Activated CD4-positive, alpha-beta T cell treated with anti-CD3 and anti-CD28 coated beads for 1 hour (primary cell): Measurements from ENCODE around the gene MTREX.
"Not testable (repeated sequence)": the region's sequence is repeated elsewhere in the genome, so short reads cannot be mapped to it uniquely, and the experiment has no call there.

Experiments
- DNase-seq: peaks from one replicate; pipeline ENCODE4 v3.0.0-alpha.2; 2020

MTREX gene

DNA sequence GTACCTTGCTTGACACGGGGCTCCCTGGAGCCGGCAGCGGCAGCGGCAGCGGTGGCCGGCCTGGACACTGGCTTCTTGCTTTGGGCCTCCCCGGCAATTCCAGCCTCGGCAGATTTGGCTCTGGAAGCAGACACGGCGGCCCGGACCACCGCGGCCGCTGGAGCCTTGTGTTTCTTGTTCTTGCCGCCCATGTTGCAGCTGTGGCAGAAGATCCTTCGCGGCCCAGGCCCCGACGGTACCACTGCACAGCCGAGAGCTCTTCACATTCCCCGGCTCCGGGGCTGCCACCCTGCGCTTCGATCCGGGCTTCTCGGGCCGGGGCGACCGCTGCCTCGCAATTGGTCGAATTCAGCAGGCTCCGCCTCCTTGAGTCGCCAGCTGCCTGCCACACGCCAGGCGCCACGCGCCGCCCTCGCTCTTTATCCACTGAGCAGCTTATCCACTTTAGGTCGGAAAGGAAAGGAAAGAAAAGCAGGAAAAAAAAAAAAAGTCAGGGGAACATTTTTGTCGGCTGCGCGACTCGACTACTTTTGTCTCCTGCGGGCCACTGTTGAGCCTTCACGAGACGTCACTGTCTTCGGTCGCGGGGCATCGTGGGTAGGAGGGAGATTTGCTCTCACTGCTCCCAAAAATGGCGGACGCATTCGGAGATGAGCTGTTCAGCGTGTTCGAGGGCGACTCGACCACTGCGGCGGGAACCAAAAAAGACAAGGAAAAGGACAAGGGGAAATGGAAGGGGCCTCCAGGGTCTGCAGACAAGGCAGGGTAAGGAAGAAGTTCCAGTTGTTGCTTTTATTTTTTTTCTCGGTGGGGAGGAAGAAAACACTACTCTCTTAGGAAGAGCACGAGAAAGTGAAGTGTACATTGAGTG lies at the start of gene MTREX, which contains the start of gene DHX29:
MTREX (plus strand) TSS at position 607 of the 871 bp plus-strand sequence; CDS start at position 632, 25 bp downstream.
DHX29 (minus strand) TSS at position 312 of the 871 bp plus-strand sequence; CDS start at position 191, 121 bp downstream.
- peak; percentile 78 for DNase-seq

DNA sequence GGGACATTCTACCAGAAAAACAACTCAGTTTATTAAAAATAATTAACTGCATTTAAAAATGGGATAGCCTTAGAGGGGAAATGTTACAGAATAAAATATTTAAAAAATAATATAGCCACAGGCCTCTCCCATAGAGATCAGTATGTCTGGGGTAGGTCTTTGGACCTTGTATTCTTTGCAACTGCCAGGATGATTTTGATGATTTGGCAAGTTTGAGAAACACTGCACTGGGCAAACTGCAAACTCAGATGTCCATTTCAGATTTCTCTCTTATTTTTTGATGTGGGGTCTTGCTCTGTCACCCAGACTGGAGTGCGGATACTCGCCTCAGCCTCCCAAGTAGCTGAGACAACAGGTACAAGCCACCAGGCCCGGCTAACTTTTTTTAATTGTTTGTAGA lies 49.5 kb upstream of the MTREX start:
- no peak for DNase-seq

DNA sequence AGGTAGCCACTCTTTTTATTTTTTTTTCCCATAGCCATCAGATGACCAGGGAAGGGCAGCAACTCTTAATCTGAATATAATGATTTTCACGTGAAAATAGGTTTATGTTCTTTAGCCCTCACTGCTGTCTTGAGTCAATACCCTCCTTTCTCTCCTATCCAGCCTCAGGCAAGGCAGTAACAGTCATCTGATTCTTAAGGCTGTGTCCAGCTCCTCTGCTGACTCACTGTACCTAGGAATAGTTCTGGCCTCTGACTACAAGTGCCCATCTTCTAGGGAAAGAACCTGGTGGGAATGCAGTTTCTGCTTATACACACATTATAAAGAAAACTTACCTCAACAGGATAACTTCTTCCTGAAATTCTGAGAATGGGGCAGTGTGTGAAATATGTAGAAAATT lies 31.0 kb upstream of the MTREX start:
- no peak for DNase-seq

DNA sequence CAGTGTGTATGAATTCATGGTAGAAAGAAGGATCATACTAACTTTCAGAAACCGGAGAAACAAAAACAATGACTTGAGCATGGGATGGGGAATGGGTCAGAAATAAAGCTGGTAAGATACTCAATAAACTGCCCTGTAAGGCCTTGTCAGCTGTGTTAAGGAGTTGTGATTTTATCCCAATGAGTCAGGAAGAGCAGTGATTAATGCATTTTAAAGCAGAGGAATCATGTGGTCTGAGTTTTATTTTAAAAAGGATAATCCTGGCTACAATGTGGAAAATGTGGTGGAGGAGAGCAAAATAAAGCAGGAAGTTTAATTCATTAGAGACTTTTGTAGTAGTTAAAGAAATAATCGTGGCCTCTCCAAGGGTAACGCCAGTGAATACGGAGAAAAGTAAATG lies 29.0 kb upstream of the MTREX start:
- DNase-seq, result no peak

DNA sequence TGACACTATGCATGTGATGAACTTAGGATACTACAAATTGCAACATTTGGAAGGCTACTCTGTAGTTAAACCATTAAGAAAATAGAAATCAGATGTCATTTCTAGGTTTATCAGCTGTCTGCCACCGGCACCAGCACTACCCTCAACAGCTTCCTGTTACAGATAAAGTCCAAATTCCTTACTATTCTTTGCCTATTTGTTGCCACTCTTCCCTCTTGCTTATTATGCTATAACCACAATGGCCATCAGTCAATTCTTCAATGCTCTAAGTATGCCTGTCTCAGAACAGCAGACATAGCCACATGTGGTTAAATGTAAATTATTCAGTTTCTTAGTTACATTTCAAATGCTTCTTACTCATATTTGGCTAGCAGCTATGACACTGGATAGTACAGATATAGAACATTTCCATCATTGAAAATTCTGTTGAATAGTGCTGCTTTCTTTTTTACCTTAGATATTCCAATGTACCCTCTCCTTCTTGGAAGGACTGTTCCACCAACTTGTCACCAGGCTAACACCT lies 21.3 kb upstream of the MTREX start:
- DNase-seq, result no peak

DNA sequence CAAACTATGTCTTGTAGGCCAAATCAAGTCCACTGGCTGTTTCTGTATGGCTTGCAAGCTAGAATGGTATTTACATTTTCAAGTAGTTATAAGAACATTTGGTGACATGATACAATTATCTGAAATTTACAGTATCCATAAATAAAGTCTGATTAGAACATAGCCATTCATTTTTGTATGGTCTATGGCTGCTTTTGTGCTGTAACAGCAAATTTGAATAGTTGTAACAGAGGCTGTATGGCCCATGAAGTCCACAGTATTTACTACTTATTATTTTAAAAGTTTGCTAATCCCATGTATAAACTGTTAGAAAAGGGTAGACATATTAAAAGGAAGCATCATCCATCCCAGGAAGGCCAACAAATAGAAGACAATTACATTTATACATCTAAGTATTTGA lies 18.0 kb upstream of the MTREX start:
- DNase-seq, result no peak

DNA sequence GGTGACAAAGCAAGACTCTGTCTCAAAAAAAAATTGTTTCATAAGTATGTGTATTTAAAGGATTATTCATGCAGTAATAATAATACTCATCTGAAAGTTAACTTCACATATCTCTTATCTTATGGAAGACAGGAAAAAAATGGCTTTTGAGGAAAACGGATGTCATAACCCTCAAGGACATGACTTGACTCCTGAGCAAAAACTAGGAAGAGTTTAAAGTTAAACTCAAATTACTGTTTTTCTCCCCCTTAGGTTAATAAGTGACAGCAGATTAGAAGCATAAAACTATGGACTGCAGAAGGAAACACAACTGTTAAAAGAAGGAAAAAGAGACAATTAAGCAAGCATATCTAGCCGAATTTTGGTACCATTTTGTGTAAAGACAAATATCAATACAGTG lies 16.8 kb upstream of the MTREX start:
- DNase-seq, result no peak

DNA sequence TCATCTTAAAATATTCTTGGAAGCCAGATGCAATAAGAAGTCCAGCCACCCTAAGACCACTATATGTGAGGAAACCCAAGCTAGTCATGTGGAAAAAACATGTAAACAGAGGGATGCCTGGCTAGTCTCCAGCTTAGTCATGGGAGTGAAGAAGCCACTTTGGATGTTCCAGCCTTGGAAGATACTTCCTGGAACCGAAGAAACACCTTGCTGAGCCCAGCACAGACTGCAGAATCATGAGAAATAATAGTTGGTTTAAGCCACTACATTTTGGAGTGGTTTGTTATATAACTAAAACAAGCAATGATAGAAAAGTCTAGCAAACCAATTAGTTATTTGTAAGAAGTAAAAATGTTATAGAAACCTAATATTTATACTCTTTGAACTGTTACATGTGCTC lies 12.9 kb upstream of the MTREX start:
- no peak for DNase-seq

DNA sequence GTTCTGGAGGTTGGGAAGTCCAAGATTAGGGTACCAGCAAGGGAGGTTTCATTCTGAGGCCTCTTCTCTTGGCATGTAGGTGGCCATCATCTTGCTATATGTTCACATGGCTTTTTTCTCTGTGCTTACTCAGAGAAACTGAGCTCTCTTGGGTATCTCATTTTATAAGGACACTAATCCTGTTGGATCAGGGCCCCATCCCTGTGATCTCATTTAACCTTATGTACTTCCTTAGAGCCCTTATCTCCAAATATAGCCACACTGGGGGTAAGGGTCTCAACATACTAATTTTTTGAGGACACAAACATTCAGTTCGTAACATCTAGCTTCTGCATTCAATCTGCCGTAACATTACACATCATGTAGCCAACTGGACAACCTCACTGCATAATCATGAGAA lies 6.9 kb upstream of the MTREX start:
- DNase-seq, result no peak

DNA sequence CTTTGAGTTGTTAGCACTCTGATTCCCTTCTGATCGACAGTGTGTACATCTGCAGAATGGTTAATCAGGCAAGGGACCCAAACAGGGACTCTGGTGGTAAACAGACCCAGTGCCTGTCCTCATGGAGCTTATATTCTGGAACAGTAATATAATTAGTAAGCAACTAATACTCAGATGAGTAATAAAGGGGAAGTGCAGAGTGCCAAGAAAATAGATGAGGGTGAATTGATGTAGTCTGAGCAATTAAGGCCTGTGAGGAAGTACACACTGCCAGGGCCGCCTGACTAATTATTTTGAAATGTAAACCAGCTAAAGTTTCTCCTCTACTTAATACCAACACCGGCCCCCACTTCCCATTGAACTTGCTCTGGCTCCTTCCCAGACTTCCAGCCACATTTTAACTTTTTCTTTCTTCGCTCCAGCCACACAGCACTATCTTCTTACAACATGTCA lies 4.5 kb upstream of the MTREX start:
- DNase-seq, result no peak

DNA sequence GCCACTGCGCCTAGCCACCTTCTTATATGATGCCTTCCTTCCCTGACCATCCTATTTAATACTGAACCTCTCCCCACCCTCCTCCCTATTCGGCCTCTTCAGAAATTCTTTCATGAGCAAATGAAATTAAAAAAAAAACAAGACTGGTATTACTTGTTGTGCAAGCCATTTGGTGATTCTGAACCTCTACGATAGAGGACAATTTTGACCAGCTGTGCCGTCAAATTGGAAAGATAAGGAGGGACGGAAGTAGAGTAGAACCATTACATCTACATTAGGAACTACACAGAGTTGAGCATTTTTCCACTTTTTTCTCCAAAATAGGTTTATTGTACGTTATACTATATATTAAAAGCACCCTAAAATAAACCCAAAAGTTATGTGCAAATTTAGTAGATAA lies 3.2 kb upstream of the MTREX start:
- no peak for DNase-seq

DNA sequence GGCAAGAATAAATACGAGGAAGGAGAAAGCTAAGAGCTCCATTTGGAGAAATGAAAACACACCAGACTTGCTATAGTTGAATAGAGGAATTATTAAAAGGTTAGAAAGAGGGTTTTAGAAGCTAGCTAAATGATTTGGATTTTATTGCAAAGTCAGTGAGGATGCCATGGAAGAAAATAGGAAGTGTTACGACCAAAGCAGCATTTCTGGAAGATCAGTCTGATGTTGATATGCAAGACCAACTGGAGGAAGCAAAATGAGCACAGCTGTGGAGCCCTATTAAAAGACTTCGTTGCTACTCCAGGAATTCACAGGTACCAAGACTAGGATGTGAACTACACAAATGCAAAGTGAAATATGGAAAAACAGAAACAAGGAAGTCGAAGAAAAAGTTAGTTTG lies 2.4 kb upstream of the MTREX start:
- DNase-seq, result no peak

DNA sequence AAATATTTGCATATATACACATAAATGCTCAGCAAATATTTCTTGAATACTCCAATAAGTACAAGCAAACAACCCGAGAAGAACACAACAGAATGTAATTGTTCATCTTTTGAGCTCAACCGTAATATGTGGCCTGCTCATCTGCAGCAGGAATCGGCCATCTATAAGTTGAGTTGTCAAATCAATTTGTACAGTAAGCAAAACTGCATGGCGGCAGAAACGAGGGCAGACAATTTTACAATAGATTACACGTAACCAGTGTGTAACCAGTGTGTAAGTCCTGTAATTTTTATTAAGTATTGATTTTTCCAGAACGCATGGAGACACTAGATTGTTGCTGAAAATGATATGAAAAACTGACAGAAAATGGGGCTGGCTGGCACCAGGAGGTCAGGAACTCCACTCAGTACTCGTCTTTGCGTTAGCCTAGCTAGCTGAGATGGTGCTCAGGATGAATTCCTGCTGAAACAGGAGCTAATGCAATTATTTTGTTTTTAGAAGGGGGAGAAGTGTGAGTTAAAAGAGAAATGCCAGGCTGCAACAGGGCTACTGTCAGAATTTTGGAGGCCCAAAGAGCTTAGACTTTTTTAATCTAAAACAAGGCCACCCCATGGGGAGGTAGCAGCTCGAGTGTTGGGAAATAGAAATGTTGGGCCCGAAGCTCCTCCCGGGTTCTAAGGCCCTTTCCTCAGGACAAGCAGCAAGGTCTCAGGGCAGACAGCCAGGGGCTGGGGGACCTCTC lies 977 bp upstream of the MTREX start:
- no peak for DNase-seq

DNA sequence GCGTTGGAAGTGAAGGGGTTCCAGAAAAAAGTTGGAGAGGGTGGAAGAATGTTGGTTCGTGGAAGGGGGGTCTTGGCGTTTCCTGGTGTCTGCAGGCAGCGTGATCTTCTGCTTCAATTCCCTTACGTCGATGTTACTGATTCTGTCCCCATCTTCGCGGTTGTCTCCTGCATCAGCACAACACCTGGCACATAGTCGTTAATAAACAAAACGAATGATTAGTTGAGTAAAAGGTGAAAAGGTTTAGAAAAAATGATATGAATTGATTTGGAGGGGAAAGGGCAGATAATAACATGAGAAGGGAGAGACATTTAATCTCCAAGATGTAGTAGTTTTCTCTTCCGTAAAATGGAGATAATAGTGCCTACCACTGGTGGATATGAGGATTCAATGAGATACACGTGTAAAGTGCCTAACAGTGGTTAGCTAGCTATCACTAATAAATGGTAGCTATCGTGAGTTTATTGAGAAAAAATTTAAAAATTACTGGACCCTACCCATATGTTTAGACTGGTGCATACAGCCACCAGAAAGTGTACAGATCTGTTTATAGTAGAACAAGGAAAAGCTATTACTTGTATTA lies 556 bp downstream of the MTREX start:
- no peak for DNase-seq

DNA sequence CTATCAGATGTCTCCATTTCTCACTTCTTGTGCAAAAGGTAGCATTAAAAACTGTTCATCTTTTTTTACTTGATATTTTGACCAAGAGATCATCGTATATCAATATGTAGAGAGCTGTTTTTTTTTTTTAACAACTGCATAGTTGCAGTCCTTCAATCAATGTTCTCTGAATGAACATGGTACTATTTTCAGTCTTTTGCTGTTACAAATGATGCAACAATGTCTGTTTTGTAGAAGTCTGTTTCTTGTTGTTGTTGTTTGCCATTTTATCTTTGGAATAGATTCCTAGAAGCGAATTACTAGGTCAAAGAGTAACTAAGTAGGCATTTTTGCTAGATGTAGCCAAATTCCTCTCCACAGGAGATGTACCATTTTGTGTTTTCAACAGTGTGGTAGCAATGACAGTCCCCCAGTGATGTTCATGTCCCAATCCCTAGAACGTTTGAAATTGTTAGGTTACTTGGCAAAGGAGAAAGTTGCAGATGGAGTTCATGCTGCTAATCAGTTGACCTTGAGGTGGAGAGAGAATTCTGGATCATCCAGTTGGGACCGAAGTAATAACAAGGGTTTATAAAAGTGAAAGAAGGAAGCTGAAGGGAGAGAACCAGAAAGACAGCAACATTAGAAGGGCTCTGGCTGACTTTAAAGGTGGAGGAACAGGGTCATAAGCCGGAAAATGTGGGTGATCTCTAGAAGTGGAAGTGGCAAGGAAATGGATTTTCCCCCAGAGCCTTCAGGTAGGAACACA lies 6.3 kb downstream of the MTREX start:
- DNase-seq, result no peak

DNA sequence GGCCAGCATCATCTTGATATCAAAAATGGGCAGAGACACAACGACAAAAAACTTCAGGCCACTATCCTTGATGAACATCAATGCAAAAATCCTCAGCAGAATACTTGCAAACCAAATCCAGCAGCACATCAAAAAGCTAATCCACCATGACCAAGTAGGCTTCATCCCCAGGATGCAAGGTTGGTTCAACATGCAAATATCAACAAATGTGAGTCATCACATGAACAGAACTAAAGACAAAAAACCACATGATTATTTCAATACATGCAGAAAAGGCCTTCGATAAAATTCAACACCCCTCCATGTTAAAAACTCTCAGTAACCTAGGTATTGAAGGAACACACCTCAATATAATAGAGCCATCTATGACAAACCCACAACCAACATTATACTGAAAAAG lies 8.5 kb downstream of the MTREX start:
- no peak for DNase-seq

DNA sequence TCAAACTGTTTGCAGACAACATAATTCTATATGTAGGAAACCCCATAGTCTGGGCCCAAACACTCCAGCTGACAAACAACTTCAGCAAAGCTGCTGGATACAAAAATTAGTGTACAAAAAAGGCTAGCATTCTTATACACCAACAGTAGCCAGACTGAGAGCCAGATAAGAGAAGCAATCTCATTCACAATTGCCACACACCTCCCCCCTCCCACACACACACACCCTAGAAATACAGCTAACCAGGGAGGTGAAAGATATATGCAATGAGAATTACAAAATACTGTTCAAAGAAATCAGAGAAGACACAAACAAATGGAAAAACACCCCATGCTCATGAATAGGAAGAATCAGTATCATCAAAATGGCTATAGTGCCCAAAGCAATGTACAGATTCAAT lies 9.0 kb downstream of the MTREX start:
- no peak for DNase-seq

DNA sequence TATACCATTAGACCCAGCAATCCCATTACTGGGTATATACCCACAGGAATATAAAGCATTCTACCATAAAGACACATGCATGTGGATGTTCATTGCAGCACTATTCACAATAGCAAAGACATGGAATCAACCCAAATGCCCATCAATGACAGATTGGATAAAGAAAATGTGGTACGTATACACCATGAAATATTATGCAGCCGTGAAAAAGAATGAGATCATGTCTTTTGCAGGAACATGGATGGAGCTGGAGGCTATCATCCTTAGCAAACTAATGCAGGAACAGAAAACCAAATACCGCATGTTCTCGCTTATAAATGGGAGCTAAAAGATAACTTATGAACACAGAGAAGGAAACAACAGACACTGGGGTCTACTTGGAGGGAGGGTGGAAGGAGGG lies 10.4 kb downstream of the MTREX start:
- not testable (repeated sequence) for DNase-seq

DNA sequence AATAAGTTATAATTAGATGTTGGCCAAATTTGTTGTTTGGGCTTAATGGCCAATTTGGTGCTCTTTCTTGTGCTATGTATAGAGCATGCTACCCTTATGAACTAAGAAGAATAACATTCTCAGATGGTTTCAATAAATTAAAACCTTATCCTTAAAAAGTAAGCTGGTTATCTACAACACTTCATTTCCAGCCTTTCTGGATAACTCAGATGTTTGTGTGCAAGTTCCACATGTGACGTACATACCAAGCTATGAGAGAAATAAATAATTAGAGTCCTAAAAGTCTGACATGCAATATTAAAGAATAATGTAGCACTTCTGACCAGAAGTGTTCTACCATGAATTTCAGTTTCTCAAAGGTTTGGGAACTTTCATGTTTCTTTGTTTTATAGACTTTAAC lies 11.7 kb downstream of the MTREX start:
- DNase-seq, result no peak

DNA sequence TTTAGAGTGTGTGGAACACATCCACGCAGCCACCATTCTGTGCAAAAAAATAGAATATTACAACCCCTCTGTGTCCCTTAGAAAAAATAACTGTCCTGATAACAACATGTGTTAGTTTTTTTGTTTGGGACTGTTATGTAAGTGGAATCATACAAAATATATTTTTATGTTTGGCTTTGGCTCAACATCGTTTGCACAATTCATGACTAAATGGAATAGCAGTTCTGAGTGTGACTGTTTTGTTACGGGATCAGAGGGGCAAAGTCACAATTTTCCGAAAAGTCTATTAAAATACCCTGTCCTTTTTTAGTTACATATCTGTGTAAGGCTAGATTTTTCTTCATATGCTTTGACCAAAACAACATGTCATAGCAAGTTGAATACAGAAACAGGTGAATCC lies 12.8 kb downstream of the MTREX start:
- no peak for DNase-seq

DNA sequence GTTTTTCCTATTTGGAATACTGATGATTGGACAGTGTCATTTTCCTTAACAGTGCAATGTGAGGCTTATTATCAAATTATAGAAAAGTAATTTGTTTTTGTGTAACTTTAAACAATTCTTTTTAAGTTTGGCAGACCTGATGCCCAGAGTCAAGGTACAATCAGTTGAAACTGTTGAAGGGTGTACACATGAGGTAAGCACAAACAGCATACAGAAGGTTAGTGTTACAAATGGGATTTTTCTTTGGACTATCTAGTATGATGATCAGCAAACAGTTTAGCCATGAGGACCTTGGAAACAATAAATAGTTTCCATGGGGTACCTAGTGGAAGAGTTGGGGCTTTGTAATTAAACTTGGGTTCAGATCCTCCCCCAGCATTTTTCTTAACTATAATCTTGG lies 16.2 kb downstream of the MTREX start:
- DNase-seq, result no peak

DNA sequence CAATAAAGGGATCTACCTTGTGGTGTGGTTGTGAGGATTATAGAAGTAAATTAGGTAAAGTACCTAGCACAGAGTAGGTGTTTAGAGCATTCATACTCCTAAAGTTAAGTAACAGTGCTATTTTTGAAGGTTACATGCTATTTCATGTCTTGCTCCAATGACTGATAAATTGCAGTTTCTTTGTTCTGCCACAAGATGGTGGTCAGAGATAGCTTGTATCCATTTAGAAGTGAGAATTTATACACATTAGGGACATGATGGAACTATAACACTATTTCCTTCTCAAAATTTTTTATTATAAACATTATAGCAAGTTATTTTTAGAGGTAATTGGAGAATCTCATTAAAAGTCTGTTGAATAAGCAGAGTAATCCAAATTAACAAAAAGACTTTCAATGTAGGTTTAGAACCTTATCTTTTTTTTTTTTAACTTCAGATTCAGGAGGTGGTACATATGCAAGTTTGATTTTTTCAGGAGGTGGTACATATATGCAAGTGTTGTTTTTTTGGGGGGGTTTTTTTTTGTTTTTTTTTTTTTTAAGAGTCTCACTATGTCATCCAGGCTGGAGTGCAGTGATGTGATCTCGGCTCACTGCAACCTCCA lies 17.1 kb downstream of the MTREX start:
- DNase-seq, result no peak
